Fibroblast of skin of back (primary cell): ENCODE results near the gene ZBTB22.

ENCODE experiments used
- DNase-seq: peaks from one replicate; pipeline ENCODE4 v3.0.0-alpha.2; 2013

Gene ZBTB22

DNA sequence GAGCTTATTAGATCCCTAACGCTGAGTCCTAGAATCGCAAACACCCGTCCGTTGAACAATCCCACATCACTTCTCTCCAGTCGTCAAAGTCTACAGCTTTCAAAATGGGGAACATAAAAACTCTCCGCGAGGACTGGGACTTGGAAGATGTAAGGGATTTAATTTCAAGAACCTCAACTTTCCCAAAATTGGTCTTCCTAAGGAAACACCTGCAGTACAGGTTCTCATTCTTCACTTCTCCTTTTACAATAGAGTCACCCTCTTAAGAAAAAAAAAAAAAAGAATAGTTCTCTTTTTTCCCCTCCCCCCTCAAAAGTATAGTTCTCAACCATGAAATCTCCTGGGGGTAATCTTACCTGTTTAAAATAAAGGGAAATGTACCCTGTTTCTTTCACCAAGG is 6.6 kb upstream of the ZBTB22 start:
- no peak for DNase-seq

DNA sequence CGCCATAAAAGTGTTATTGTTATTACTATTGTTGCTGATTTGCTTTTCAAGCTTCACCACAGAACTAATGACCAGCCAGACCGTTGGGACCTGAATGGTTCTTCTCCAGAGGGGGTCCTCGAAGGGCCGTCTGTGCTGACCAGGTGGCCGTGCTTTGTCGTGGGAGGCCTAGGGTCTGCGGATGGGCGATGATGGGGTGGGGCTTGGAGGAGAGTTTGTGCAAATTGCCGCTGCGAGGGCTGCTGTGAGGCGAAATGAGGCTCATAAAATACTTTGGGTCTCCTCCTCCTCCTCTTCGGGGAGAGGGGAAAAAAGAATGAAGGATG is 6.0 kb upstream of the ZBTB22 start:
- DNase-seq, result no peak

DNA sequence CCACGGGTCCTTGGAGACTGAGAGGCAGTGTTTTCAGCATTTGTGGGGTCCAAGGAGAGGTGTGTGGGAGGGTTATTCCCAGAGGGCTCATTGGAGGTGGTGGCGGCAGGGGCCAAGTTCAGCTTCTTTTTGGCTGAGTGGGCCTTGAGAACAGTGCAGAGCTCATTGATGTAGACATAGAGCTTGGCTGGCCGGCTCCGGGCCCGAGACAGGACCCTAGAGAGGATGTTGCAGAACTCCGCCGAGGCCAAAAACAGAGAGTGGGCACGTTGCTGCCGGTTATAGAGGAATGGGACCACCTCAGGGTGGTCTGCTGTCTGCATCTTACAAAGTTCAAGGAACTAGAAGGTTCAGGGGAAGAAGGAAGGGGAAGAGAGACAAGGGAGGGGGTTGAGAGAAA is 3.7 kb upstream of the ZBTB22 start:
- DNase-seq, result no peak

DNA sequence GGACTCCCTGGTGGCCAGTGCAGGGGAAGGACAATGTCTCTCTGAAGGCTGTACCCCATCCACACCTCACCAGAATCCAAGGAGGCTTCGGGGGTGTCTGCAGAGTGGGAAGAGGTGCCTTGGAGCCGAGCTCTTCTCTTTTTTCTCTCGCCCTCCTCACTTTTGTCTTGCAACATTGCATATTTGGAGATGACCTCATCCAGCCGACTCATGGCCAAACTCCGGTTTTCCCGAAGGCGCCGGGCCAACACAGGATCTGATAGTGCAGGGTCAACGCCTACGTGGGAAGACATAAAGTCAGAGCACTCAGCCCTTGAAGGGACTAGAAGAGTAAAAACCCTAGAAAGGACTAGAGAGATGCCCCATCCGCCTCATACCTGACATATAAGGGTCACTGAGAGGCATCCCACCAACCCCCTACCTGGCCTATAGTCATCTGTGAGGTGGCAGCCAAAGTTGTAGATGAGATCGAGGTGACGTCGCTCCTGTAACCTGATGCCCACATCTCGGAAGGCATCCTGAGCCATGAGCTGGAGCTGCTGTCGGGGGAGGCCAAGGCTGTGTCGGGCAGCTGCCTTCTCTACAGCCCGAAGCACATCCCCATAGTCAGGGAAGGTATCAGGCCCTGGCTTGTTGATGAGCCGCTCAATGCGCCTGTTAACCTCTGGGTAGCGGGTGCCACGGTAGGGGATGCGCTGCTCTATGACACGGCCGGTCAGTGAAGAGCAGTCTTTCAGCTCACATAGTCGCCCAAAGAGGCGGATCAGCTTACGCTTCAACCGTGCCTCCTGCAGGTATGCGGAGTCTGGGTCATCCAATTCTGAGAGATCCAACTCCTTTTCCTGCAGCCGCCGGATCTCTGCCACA is 3.0 kb upstream of the ZBTB22 start:
- DNase-seq, result peak; percentile 82

DNA sequence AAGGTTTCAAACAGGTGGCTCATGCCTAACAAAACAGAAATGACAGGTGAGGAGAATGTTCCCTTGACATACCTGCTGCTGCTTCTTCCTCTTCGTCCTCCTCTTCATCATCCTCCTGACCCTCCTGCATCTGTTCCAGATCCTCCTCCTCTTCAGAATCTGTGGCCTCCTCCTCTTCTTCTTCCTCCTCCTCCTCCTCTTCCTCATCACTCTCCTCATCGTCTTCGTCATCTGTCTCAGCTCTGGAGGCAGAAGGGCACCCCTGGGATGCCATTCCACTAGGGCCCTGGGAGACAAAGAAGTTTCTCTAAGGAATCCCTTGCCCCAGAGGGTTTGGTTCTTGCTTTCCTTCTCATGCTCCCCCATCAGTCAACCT is 2.4 kb upstream of the ZBTB22 start:
- DNase-seq, result no peak

DNA sequence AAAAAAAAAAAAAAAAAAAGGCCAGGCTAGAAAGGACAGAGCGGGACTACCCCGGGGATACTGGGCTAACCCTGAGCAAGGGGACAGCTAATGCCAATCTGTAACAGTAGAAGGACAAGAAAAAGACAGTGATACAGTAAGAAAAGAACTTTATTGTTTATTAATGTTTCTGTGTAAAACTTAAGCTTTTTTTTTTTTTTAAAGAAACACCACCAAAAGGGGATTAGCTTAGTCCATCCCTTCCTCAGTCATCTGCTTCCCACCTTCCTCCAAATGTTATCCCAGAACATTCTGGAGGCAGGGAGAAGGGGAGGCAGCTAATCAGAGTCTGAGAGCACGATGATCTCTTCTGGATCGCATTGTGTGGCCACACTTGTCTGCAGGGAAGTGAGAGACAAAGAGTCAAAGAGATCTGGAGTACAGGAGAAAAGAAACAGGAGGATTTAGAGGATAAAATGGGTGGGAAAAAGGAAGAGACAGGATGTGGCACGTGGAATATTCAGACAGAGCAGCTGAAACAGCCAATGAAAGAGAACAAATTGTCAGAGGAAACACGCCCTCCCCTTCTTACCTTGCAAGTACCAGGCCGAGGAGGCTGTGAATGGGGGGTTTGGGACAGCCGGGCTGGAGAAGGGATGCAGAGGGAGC is 1.0 kb upstream of the ZBTB22 start:
- DNase-seq, result no peak

DNA sequence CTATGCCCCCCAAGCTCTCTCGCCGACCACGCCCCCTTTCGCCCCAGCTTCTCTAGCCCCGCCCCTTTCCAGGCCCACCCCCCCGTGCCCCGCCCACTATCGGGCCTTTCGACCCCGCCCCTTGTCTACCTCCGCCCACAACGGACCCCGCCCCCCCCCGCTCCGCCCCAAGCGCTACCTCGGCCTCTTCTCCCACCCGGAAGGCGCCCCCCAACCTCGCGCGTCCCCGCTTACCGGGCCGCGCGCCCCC is 200 bp downstream of the ZBTB22 start:
- no peak for DNase-seq

DNA sequence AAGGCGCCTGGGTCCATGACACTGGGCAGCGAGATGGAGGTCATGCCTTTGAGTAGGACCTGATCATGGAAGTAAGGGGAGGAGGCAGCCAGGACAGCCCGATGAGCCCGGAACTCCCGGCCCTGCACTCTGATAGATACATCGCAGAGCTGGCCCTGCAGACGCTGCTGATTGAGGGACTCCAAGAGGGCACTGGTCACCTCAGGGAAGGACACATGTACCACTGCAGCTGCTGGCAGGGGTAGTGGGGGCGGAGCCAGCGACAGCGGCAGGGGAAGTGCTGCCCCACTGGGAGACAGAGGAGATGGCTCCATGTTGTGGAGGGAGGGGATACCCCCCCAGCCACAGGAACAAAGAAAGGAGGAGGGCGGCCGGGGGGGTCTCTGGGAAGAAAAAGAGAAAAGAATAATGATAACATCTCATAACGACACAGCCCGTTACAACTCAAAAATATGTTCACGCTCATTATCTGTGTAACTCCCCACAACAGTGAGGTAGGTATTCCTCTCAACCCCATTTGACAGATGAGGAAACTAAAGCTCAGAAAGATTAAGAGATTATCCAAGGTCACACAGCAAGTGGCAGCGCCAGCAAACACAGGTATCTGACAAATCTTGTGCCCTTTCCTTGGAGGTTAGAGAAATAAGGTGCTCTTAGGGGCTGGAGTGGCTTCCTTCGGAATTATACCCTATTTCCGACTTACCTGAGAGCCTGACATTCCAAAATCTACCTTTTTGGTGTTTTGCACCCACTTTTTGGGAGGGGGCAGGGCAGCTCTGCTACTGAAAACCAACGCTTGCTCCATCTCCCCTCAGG is 733 bp downstream of the ZBTB22 start:
- DNase-seq, result no peak

DNA sequence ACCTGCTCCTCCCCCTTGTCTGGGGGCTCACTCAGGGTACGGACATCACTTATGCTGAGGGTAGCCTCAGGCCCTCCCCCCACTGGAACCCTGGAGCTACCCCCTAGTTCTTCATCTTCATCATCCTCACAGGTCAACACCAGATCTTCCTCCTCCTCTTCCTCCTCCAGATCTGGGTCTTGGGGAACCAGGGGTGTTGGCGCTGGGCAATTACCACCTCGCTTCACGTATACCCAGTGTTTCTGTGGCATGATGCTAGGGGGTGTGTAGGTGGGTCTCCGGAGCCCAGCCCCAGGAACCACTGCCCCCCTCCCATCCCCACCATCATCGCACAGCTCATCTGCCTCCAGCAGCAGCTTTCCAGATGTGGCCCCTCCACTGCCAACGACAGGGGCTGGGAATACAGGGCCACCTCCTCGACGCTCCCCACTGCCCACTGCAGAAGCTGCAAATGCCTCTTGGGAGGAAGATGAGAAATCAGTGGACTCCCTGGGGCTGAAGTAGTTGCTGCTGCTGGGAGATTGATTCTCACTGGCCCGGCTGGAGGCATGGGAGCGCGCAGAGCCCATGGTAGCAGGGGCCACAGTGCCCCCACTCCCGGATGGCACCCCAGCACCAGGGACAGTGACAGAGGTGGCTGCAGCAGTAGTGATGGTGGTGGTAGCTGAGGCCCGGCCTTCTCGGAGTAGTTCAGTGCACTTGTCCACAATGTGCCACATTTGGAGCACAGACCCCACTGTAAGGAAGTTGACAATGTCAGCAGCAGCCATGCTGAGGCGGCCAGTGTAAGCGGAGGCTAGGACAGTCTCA is 1.5 kb downstream of the ZBTB22 start:
- no peak for DNase-seq

DNA sequence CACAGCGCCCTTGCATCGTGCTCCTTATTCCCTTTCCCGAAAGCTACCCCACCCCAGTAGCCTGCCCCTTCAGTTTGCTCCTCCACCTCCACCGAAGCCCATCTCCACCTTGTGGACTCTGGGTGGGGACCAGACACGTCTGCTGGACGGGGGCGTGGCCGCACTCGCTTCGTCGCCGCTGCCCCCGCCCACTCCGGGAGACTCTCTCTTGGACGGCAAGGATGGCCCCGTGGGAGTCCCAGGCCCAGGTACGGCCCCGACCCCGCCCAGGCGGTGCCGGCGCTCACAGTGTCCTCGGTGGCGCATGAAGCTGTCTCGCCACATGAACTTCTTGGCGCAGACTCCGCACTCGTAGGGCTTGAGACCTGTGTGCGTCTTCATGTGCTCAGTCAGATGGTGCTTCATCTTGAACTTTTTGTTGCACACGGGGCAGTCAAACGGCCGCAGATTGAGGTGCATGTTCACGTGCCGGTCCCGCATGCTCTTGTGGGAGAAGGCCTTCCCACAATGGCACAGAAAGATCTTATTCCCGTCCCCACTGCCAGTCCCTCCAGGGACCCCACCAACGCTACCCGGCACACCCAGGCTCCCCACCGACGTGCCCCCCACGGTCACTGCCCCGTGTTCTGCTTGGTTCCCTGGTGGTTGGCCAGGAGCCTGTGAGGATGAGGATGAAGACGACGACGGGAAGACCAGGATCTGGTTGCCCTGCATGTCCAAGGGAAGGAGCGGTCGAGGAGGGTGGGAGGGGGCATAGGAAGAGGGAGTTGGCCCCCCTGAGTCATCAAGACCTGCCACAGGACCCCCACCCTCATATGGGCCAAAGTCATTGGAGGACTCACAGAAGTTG is 2.4 kb downstream of the ZBTB22 start:
- DNase-seq, result no peak

DNA sequence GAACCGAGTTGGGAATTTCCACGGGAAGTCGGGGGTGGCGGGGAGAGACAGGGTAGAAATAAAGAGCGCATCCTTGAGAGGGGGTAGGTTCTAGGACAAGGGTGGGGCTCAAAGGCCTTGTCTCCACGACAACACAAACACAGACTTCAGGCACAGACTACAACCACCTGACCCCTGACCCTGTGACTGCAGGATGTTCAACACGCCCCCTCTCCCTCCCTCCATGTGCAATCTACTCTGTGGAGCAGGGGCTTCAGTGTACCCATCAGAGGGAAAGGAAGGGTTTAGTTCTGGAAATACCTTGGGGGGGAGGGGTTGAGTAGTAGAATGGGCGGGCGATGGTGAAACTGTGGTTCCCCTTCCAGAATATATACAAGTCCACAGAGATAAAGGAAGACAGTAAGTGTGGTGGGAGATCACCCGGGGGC is 3.0 kb downstream of the ZBTB22 start:
- peak; percentile 76 for DNase-seq

DNA sequence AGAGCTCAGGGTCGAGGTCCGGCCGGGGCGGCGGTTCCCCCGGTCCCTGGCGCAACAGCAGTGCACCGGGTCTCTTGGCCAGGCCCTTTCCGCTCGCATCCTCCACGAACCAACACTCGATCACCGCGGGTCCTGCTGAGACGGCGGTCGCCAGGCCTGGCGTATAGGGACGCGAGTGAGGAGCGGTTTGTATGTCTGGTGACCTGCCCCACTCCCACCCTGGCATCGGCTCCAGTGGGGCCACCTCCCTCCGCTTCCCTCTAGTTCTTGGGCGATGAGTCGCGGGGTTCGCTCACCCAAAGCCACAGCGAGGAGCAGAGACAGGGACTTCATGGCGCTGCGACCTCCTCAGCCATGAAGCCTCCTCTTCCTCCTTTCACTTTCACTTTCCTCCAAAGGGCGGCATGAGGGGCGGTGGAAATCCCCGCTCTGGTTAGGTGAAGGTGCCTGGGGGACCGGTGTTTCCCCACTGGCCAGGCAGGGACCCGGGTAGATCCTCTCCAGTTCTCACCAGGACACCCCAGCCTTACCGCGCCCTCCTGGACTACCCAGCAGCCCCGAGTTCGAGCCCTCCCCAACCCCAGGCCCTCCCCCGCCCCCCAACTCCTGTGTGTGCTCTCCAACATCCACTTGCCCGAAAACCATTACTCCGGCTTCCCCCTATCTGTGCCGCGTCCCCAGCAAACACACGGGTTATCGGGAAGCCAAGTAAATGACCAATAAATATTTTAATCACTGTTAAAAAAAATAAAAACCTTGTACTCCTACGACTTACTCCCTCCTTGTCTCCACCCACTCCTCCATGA is 3.6 kb downstream of the ZBTB22 start, which contains the start of gene TAPBP:
TSS of gene TAPBP (minus strand) at position 370 of the 806 bp plus-strand sequence. CDS start at position 333, 37 bp downstream.
- DNase-seq, result peak; percentile 64

DNA sequence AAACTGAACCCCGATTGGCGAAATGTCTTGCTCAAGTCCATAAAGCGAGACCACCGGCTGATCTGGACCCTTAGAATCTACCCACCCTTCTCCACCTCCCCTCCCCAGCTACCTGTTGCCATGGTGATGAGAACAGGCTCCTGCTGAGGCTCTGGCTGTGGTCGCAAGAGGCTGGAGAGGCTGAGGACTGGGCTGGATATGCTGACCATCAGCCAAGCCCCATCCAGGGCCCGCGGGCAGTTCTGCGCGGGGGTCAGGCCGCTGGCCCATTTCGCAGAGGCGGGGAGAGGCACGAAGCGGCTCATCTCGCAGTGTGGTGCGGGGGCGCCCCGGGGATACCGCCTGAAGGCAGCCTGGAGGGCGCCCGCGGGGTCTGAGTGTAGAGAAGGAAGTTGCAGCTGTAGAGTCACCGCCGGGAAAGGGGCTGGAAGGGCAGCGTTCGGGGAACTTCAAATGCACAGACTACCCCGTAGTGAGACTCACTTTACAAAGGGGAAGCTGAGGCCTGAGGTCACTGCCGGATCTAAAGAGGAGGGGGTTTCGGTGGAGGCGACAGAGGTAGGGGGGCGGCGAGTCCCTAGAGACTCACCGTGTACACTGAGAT is 4.3 kb downstream of the ZBTB22 start:
- no peak for DNase-seq

DNA sequence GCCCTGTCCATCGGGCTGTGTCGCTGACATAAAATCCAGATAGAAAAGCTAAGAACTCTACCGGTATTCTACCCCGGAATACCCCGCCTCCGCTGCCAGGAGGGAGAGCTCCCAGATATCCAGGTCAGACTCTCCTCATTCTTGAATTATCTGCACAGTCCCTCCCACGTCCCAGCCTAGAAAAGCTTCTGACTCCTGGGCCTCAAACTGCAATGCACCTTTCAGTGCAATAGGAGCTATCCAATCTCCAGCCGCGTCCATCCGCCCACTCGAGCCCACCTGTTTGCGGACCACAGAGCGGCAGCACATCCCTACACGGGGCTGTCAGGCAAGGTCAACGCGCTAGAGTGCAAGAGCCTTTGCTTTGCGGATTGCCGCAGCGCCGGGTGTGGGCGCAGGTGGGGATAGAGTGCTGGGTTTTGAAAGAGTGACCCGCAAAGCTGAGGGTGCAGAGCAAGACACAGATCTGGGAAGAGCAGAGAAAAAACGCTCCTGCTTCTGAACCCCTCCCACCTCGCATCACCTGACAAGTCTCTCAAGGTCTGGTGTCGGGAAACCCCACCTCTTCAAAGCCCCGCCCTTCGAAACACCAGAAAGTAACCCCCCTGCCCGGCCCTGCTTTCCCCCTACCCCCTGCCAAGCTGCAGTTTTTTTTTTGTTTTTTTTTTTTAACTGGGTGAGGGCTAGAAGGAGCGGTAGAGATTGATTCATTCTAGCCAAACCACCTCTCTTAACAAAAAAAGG is 5.0 kb downstream of the ZBTB22 start:
- DNase-seq, result peak; percentile 55

DNA sequence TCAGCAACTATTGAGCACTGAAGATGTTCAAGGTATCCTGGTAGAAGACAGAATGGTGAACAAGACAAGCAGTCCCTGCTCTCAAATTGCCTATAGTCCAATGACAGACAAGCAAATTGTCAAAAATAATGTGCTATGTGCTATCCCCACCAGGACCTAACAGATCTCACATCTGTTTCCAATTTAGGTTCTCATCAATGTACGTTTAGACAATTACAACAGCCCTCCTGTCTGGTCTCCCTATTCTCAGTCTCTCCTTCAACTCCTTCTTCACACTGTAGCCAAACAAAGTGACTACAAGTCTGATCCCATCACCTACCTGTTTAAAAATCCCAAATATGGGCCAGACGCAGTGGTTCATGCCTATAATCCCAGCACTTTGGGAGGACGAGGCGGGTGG is 11.2 kb downstream of the ZBTB22 start:
- DNase-seq, result no peak

DNA sequence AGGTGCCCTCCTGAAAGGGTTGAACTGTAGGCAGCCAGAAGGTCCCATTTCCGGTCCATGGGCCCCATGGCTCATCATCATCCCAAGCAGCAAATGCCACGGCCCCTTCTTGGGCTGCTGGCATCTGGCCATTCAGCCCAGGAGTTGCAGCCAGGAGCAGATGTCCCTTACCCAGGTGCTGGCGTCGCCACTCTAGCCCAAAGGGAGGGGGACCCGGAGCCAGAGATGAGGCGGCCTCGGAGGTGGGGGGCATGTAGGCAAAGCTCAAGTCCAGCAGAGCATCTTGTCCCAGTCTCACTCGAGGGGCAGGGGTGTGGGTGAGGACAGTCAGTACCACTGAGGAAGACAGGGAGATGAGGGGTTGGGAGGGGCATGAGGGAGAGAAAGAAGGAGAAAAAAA is 12.5 kb downstream of the ZBTB22 start:
- no peak for DNase-seq

DNA sequence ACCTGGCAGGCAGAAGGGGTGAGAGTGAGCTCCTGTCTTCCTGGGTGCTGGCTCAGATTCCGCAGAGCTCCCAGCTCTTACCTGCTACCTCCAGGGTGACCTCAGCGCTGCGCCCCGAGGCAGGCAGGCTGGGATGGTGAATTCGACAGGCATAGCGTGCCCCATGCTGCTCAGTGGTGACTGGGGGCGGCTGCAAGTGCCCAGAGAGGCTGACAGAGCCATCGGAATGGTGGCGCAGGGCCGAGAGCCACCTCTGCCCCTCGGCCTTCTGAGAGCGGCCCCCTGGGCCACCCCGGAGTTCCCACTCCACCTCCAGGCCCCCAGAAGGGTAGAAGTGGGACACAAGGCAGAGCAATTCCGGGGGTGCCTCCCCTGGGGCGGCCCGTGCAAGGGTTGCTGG is 13.3 kb downstream of the ZBTB22 start:
- no peak for DNase-seq

DNA sequence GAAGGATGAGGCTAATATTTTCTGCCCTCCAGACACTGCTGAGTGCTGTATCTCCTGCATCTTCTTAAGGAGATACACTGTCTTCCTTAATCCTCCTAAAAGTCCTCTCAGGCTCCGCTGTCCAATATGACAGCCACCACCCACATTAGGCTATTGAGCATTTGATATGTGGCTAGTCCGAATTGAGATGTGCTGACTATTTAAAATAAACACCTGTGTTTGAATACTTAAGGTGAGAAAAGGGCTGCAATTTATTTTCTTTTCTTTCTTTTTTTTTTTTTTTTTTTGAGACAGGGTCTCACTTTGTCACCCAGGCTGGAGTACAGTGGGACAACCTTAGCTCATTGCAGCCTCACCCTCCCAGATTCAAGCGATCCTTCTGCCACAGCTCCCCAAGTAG is 15.7 kb downstream of the ZBTB22 start:
- DNase-seq, result no peak

DNA sequence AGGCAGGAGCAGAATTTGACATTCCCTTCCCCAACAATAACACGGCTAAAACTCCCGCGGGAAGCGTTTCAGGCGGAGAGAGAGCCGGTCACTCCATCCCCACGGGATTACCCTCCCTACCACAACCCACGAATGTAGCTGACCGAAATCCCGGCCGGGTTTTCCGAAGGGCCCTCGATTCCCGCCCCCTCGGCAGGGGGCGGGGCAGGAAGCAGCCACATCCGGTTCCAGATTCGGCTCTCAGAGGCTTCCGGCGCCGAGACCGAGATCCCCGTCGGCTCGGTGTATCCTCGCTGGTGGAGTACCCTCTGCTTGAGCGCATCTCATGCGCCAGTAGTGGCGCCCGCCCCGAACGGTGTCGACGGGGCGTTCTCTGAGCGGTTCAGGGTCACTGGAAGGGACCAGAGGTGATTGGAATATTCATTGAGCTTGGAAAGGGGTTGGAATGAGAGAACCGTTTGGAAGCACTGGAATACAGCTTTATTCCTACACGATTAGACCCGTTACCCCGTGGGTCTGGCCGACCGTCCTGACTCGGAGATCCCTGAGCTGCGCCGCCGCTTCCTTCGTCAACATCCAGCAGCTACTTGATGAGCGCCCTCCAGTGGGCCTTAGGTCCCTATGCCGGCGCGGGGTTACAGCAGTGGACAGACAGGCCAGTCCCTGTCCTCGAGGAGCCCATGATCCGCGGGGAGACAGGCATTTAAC is 18.2 kb downstream of the ZBTB22 start:
- peak; percentile 94 for DNase-seq
